ENCODE measurements around the gene CTSD.

- TF ChIP-seq CTCF (IDR thresholded peaks at IDR 0.05; ENCODE audit: low read depth, low read length, missing input control) (no peak), EGR1 (IDR thresholded peaks at IDR 0.05; ENCODE audit: low read depth in 2 of 2) (no peak), ZBTB33 (IDR thresholded peaks at IDR 0.05) (no peak), REST (IDR thresholded peaks at IDR 0.05) (no peak), GABPA (IDR thresholded peaks at IDR 0.05 in 1 of 2, conservative IDR thresholded peaks at IDR 0.05 in 1 of 2) (no peak), YY1 (IDR thresholded peaks at IDR 0.05) (no peak), JUND (IDR thresholded peaks at IDR 0.05) (no peak), MAX (IDR thresholded peaks at IDR 0.05) (no peak), RAD21 (IDR thresholded peaks at IDR 0.05) (no peak), SP1 (IDR thresholded peaks at IDR 0.05) (no peak), ATF3 (IDR thresholded peaks at IDR 0.05) (no peak), HNF4G (IDR thresholded peaks at IDR 0.05) (no peak)
Measured at GRCh38 chr11:1779034-1779805, 15.5 kb upstream of the CTSD start.

Data from liver (tissue), 3 donors.